ENCODE measurements around the gene PLP1. TPM values are rescaled to one million over a fixed set of nuclear protein-coding genes. Genes with fewer than 3 reads are reported as not detected.

PLP1 gene
- polyA plus RNA-seq, 1 of the 3 experiments (the other 2 are of a cell fraction) = 0.90 TPM

DNA sequence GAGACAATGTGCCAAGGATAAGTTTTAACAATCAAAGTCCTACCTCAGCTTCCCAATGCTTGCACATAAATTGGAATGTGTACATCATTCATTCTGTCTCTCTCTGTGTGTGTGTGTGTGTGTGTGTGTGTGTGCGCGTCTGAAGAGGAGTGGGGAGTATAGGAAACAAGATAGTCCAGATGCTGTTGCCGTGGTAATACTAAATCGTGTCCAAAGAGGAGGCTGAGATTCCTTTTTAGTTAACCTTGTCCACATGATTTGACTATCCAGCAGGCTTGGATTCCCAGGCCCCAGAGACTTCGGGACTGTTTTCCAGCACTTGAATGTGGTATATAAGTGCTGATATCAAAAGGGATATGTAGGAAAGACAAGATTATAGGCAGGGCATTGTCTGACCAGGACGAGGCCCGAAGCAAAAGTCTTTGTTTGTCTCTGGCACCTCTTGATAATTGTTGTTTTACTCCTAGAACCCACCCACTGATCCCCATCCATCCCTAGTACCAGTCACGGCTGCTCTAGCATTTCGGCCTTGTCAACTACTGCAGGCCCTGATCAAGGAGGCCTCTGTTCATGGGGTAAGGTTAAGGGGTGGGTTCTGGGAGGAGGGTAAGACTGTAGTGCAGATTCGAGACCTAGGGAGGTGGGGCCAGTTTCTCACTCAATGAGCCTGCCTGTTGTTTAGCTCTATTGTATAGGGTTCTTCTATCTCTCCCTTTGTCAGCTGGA, 3.9 kb downstream of the PLP1 start:
- WGBS (ENCODE audit: low lambda C conversion rate) = 49% methylated on average over 10 of the region's 10 CpGs
- Histone ChIP-seq H3F3A (replicated peaks; ENCODE audit: insufficient read depth) (no peaks in the 10 kb centered on the region), H2AFZ (ENCODE audit: low read depth) (no peak overlapping the region), H4K20me1 (ENCODE audit: insufficient read depth) (no peaks in the 10 kb centered on the region), H3K79me2 (ENCODE audit: insufficient read depth) (no peaks in the 10 kb centered on the region), H3K27ac (ENCODE audit: low read depth in 2 of 2, low read length in 1 of 2) (no peak overlapping the region), H3K9me3 (no peaks in the 10 kb centered on the region), H3K4me3 (ENCODE audit: low read depth in 2 of 2, low read length in 1 of 2) (no peak overlapping the region), H3K36me3 (replicated peaks in 1 of 2; ENCODE audit: control insufficient read depth in 1 of 2, insufficient read depth in 2 of 2, low read length in 1 of 2) (no peaks in the 10 kb centered on the region), H3K4me1 (ENCODE audit: control insufficient read depth in 1 of 2, insufficient read depth in 2 of 2, low read depth in 1 of 2, low read length in 1 of 2) (peaks cover 0 to 12% of the 10 kb centered on the region in 2 experiments; a peak in 1 of 4 replicates), H3K9me2 (no peaks in the 10 kb centered on the region), H3K9ac (no peak overlapping the region), H3K27me3 (ENCODE audit: insufficient read depth) (peaks cover 3% of the 10 kb centered on the region; the same call in 1 of the 2 replicates), H3K4me2 (no peak overlapping the region)
- TF ChIP-seq, protein P1, sequence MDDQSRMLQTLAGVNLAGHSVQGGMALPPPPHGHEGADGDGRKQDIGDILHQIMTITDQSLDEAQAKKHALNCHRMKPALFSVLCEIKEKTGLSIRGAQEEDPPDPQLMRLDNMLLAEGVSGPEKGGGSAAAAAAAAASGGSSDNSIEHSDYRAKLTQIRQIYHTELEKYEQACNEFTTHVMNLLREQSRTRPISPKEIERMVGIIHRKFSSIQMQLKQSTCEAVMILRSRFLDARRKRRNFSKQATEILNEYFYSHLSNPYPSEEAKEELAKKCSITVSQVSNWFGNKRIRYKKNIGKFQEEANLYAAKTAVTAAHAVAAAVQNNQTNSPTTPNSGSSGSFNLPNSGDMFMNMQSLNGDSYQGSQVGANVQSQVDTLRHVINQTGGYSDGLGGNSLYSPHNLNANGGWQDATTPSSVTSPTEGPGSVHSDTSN (IDR thresholded peaks at IDR 0.05) = no peak
- TF ChIP-seq FOXM1 (IDR thresholded peaks at IDR 0.05; ENCODE audit: low read depth) = no peak
- ChIA-PET POLR2A (no interaction called here), CTCF (interaction anchor here (2.1 kb wide), 1 partner anchor 37 kb away, joined by 5 read pairs; no protein-coding TSS in a partner anchor)
- no peak for DNase-seq

DNA sequence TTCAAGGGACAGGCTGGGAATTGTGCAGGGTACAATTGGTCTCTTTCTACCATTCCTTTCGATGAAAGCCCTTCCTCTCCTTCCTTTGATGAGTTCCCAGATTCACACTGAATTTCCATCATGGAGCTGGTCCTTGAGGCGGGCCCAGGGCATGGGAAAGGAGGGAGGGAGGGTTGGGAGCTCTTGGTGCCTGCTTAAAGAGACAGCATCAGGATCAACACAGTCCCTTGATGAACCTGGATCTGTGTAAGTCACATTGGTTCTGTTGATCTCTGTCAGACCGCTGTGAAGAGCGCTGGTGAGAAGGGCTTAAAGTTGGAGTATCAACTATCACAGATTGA, 4.4 kb downstream of the PLP1 start:
- CTCF ChIA-PET = no interaction called here
- POLR2A ChIA-PET = no interaction called here

GRCh38 chrX:103781706-103782105, 5.1 kb downstream of the PLP1 start:
- TF ChIP-seq POLR2AphosphoS5 (IDR thresholded peaks at IDR 0.05; ENCODE audit: low read depth, low read length) = no peak
- no peak for TF ChIP-seq RAD21 (IDR thresholded peaks at IDR 0.05; ENCODE audit: low read length)
- no peak for TF ChIP-seq YY1 (IDR thresholded peaks at IDR 0.05; ENCODE audit: low read depth)
- TF ChIP-seq, protein P2, sequence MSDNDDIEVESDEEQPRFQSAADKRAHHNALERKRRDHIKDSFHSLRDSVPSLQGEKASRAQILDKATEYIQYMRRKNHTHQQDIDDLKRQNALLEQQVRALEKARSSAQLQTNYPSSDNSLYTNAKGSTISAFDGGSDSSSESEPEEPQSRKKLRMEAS (IDR thresholded peaks at IDR 0.05; ENCODE audit: low read depth) = no peak
- no peak for TF ChIP-seq MEF2A (IDR thresholded peaks at IDR 0.05; ENCODE audit: borderline replicate concordance, low read depth)
- no peak for TF ChIP-seq FOXM1 (IDR thresholded peaks at IDR 0.05; ENCODE audit: low read depth)
- no peak for TF ChIP-seq IRF3 (IDR thresholded peaks at IDR 0.05; ENCODE audit: low read depth, low read length)
- TF ChIP-seq ELF1 (IDR thresholded peaks at IDR 0.05) = no peak
- Histone ChIP-seq H3K4me2 (no peak overlapping the region), H2AFZ (ENCODE audit: low read depth) (no peak overlapping the region), H4K20me1 (ENCODE audit: insufficient read depth) (no peaks in the 10 kb centered on the region), H3K79me2 (ENCODE audit: insufficient read depth) (no peaks in the 10 kb centered on the region), H3F3A (replicated peaks; ENCODE audit: insufficient read depth) (no peaks in the 10 kb centered on the region), H3K4me1 (ENCODE audit: control insufficient read depth in 1 of 2, insufficient read depth in 2 of 2, low read depth in 1 of 2, low read length in 1 of 2) (peaks cover 0 to 12% of the 10 kb centered on the region in 2 experiments; a peak in 1 of 4 replicates), H3K9me3 (no peaks in the 10 kb centered on the region), H3K9ac (no peak overlapping the region), H3K36me3 (replicated peaks in 1 of 2; ENCODE audit: control insufficient read depth in 1 of 2, insufficient read depth in 2 of 2, low read length in 1 of 2) (no peaks in the 10 kb centered on the region), H3K27me3 (ENCODE audit: insufficient read depth) (no peaks in the 10 kb centered on the region; the same call in 1 of the 2 replicates), H3K27ac (ENCODE audit: low read depth in 2 of 2, low read length in 1 of 2) (no peak overlapping the region), H3K9me2 (no peaks in the 10 kb centered on the region), H3K4me3 (ENCODE audit: low read depth in 2 of 2, low read length in 1 of 2) (no peak overlapping the region)
- no peak for DNase-seq
- ChIA-PET POLR2A (no interaction called here), CTCF (no interaction called here)
- WGBS (ENCODE audit: low lambda C conversion rate) = 48% methylated on average over 1 of the region's 1 CpG

More for the DNA sequence above, 4.4 kb downstream of the PLP1 start:
- Histone ChIP-seq H3K4me2 (no peak overlapping the region), H3K27ac (ENCODE audit: low read depth in 2 of 2, low read length in 1 of 2) (no peak overlapping the region), H3K27me3 (ENCODE audit: insufficient read depth) (no peaks in the 10 kb centered on the region; the same call in 1 of the 2 replicates), H3F3A (replicated peaks; ENCODE audit: insufficient read depth) (no peaks in the 10 kb centered on the region), H3K4me3 (ENCODE audit: low read depth in 2 of 2, low read length in 1 of 2) (no peak overlapping the region), H3K9me2 (no peaks in the 10 kb centered on the region), H3K36me3 (replicated peaks in 1 of 2; ENCODE audit: control insufficient read depth in 1 of 2, insufficient read depth in 2 of 2, low read length in 1 of 2) (no peaks in the 10 kb centered on the region), H2AFZ (ENCODE audit: low read depth) (no peak overlapping the region), H3K9me3 (no peaks in the 10 kb centered on the region), H3K79me2 (ENCODE audit: insufficient read depth) (no peaks in the 10 kb centered on the region), H3K4me1 (ENCODE audit: control insufficient read depth in 1 of 2, insufficient read depth in 2 of 2, low read depth in 1 of 2, low read length in 1 of 2) (peaks cover 0 to 12% of the 10 kb centered on the region in 2 experiments; a peak in 1 of 4 replicates), H3K9ac (no peak overlapping the region), H4K20me1 (ENCODE audit: insufficient read depth) (no peaks in the 10 kb centered on the region)
- WGBS (ENCODE audit: low lambda C conversion rate) = 27% methylated on average over 4 of the region's 4 CpGs
- DNase-seq = no peak
- no peak for TF ChIP-seq ELF1 (IDR thresholded peaks at IDR 0.05)
- TF ChIP-seq TAF1 (IDR thresholded peaks at IDR 0.05; ENCODE audit: borderline replicate concordance, low read depth, low read length) = no peak
- no peak for TF ChIP-seq SMC3 (IDR thresholded peaks at IDR 0.05; ENCODE audit: low read depth, low read length)
